ENCODE results near the gene DEK. TPM values are rescaled to one million over a fixed set of nuclear protein-coding genes. Genes with fewer than 3 reads are reported as not detected.
"Not testable (repeated sequence)": the region's sequence is repeated elsewhere in the genome, so short reads cannot be mapped to it uniquely, and the experiment has no call there.

The DEK gene
- total RNA-seq, 1 donor from 2014 or later: 112 TPM

DNA sequence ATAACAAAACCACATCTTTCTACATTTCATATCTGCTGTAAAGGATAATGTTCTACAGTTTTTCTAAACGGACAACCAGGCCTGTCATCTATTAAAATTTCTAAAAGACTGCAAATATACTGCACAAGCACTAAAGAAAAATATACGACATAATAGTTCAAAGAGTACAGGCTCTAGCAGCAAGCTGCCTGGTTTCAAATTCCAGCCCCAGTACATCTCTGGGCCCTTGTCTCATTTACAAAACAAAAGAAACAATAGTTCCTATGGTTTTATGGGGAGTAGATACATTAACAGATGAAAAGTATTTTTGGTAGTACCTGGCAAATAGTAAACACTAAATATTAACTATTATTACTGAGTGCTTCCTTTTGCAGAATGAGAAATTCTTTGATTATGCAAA is 24.1 kb downstream of the DEK start:
- DNase-seq (ENCODE audit: low read depth): no peak

DNA sequence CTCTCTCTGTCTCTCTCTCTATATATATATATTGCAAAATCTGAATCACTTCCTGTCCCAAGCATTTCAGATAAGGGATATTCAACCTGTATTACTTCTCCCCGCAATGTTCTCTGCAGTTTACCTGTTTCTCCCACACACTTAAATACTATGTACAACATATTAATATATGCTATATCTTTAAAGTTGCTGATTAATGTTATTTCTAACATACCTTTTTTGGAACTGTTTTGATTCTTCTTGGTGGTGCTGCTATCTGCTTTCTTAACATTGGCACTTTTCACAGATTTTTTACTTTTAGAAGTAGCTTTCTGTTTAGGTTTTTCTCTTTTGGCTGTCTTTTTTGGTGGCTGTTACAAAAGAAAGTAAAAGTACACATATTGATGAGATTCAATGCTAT is 27.2 kb downstream of the DEK start:
- no peak for DNase-seq (ENCODE audit: low read depth)

DNA sequence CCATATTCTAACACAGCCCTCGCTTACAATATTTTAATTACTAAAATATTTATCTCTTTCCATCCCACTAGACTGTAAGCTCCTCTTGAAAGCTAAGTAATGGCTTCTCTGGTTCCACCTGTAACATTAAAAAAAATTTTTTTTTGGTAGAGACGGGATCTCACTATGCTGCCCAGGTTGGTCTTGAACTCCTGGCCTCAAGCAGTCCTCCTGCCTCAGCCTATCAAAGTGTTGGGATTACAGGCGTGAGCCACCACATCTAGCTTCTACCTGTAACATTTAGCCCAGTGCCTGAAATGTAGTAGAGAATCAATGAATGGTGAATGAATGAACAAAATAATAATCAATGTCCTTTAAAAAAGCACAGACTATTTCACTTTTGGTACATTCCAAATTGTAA is 28.8 kb downstream of the DEK start:
- no peak for DNase-seq (ENCODE audit: low read depth)

DNA sequence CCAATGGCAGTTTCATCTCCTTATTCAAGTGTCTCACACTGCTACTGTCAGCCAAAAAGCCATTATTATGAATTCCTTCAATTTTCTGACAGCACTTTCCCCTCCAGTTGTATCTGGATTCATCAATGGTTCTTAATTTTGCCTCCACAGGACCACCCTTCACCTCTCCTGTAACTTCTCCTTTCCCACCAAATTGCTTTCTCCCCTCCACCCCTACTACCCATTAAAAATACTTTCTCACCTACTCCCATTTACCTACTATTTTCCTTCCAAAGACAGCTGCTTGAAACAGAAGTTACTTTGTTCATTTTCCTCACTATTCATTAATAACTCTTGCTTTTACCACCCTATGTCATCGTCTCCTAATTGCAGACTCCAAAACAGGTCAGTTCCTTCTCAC is 29.8 kb downstream of the DEK start:
- DNase-seq (ENCODE audit: low read depth): no peak

- not testable (repeated sequence) for DNase-seq (ENCODE audit: low read depth)
These were observed 30.6 kb downstream of the DEK start for GRCh38 chr6:18233770-18234169.

GRCh38 chr6:18231856-18232255 is 32.5 kb downstream of the DEK start:
- DNase-seq (ENCODE audit: low read depth): not testable (repeated sequence)

GRCh38 chr6:18228590-18228989 is 35.7 kb downstream of the DEK start:
- DNase-seq (ENCODE audit: low read depth): not testable (repeated sequence)

GRCh38 chr6:18227166-18227565 is 37.2 kb downstream of the DEK start:
- DNase-seq (ENCODE audit: low read depth): not testable (repeated sequence)

DNA sequence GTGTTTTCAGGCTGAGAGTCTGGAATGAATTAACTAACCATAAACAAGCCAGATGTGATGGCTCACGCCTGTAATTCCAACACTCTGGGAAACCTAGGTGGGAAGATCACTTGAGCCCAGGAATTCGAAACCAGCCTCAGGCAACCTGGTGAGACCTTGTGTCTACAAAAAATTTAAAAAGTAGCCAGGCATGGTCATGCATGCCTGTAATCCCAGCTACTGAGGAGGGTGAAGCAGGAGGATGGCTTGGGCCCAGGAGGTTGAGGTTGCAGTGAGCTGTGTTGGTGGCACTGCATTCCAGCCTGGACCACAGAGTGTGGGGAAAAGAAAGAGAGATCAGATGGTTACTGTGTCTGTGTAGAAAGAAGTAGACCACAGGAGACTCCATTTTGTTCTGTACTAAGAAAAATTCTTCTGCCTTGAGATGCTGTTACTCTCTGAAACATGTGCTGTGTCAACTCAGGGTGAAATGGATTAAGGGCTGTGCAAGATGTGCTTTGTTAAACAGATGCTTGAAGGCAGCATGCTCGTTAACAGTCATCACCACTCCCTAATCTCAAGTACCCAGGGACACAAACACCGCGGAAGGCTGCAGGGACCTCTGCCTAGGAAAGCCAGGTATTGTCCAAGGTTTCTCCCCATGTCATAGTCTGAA is 37.8 kb downstream of the DEK start:
- DNase-seq (ENCODE audit: low read depth): peak; percentile 81

- no peak for DNase-seq (ENCODE audit: low read depth)
These were observed 43.1 kb downstream of the DEK start for GRCh38 chr6:18221288-18221615.

DNA sequence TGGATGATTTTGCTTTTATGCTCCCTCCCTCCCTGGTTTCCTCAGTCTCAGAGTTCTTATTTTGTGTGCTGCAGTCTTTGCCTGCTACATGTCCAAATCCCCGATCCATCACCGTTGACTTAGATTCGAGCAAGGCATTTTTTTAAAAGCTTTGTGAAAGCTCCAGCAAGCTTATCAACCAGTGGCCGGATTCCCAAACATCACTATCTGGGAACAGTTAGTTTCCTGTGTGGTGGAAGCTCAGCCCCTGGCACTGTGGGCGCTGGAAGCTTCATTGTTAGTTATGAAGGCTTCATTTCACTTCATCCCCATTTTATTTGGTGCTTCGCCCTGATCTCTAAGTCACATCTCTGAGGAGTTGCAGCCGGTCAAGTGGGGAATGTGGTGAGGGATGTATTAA is 44.7 kb downstream of the DEK start:
- DNase-seq (ENCODE audit: low read depth): no peak

DNA sequence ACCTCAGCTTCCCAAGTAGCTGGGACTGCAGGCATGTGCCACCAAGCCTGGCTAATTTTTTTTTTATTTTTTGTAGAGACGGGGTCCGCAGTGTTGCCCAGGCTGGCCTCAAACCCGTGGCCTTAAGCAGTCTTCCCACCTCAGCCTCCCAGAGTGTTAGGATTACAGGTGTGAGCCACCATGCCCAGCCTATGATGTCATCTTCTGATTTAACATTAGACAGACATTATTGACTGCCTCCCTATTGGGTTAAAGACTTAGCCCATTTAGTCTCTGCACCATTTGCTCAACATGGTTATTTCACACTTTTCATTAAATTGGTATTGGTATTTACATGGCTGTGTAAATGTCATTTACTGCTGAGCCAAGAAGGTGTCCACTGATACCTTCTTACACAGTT is 46.1 kb downstream of the DEK start:
- no peak for DNase-seq (ENCODE audit: low read depth)

- DNase-seq (ENCODE audit: low read depth): peak; percentile 13
These were observed 47.9 kb downstream of the DEK start for GRCh38 chr6:18216411-18216810.

- no peak for DNase-seq (ENCODE audit: low read depth)
These were observed 48.9 kb downstream of the DEK start for GRCh38 chr6:18215436-18215835.

GRCh38 chr6:18214003-18214402 is 50.3 kb downstream of the DEK start:
- DNase-seq (ENCODE audit: low read depth): no peak

DNA sequence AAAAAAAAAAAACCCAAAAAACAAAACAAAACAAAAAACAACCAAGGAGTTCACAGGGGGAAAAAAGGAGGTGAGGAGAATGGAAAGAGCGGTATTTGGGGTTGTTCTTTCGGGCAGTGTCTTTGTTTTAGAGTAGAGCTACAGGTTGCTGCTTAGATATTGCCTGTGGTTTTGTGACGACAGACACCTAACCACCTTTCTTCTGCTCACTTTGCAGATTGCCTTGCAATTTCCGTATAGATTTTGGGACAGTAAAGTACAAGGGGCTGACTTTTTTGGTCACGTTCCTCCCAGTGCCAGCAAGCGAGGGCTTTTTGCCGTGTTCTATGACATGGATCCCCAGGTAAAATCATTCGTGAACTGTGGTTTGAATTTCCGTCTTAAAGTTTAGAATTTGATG is 50.9 kb downstream of the DEK start:
- no peak for DNase-seq (ENCODE audit: low read depth)

GRCh38 chr6:18212231-18212630 is 52.1 kb downstream of the DEK start:
- peak; percentile 72 for DNase-seq (ENCODE audit: low read depth)

DNA sequence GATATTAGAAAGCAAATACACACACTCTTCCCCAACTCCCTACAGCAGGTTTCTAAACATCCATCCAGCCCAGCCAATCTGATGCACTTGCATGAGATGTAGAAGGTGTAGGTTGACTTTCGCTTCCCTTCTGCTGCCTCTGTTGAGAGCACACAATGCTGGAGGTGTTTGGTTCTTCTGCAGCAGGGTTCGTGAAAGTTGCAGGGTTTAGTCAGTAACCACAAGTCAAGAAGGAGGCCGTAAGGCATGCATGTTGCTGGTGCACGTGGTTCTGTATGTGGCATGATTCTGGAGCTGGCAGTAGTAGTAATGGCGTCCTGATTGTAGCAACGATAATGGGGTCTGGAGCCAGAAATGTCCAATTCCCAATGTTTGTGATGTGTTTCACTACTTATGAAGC is 53.0 kb downstream of the DEK start:
- no peak for DNase-seq (ENCODE audit: low read depth)

DNA sequence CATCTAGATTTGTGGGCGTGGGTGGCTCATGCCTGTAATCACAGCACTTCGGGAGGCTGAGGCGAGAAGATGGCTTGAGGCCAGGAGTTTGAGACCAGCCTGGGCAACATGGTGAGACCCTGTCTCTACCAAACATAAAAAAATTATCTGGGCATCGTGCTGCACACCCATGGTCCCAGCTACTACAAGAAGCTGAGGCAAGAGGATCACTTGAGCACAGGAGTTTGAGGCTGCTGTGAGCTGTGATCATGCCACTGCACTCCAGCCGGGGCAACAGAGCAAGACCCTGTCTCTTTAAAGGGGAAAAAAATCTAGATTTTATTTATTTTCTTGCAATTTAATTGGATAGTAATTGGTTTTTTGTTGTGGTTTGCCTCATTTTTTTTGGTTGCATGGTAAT is 53.6 kb downstream of the DEK start:
- DNase-seq (ENCODE audit: low read depth): no peak

DNA sequence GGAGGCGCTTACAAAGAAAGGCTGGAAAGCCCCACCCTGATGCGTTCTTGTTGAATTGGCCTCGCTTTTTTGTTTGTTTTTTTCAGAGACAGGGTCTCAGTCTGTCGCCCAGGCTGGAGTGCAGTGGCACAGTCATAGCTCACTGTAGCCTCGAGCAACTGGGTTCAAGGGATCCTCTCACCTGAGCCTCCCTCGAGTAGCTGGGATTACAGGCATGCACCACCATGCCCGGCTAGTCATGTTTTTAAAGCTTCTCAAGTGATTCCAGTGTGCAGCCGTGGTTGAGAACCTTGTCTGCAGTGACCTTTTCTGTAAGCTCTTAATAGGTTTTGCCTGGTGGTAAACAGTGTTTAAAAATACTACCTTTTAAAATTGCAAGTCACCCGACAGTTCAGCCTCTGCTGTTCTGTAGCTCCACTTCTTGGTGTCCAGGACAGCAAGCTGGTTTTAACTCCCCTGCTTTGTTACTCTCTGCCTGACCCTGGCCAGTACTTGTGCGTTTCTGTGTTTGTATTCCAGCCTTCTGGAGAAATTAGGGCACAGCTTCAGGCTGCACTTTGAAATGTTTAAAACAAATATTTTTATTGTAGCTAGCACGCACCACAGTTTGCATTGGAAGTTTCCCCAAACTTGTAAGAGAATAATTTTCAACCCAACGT is 54.7 kb downstream of the DEK start:
- DNase-seq (ENCODE audit: low read depth): no peak

DNA sequence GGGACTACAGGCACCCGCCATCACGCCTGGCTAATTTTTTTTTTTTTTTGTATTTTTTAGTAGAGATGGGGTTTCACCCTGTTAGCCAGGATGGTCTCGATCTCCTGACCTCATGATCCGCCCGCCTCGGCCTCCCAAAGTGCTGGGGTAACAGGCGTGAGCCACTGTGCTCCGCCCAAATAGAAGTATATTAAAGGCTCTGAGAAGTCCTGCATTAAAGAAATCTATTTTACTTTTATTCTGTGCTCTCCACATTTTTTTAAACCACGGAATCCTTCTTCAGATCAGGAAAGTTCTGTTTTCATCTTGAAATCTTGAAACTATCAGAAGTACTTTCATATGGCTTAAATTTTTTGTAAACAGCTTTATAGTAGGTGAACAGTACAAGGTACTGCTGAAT is 55.6 kb downstream of the DEK start:
- DNase-seq (ENCODE audit: low read depth): not testable (repeated sequence)

DNA sequence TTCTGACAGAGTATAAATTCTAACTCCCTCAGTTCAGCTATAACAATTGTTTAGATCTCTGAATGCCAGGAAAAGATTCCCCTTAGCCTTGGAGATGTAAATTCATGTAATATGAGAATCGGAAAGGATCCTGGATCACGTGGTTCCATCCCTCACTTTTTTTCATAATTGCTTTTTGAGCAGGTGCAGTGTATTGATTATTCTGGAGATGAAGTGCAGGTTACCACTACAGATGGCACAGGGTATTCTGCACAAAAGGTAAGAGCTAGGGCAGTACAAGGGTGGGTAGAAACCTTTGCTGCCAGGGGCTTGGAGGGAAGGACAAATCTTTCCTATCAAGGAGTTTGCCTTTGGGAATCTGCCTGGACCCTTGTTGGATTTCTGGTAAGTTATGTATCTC is 56.4 kb downstream of the DEK start:
- no peak for DNase-seq (ENCODE audit: low read depth)

GRCh38 chr6:18207438-18207837 is 56.9 kb downstream of the DEK start:
- no peak for DNase-seq (ENCODE audit: low read depth)

- no peak for DNase-seq (ENCODE audit: low read depth)
These were observed 57.7 kb downstream of the DEK start for GRCh38 chr6:18206591-18206990.
